Endodermal cell (in vitro differentiated cells): ENCODE results near the gene NEK6. TPM values are rescaled to one million over a fixed set of nuclear protein-coding genes. Genes with fewer than 3 reads are reported as not detected.

Experiments used
- DNase-seq: peaks from one replicate; pipeline ENCODE4 v3.0.0-alpha.2; 2017
- H3K27ac ChIP-seq: 2 replicates; pipeline ENCODE4 v1.5.1; 2013; ENCODE audit warnings: mild to moderate bottlenecking, low read depth, low read length, moderate library complexity
- H3K27me3 ChIP-seq: 2 replicates; pipeline ENCODE4 v1.6.1; 2013; ENCODE audit warnings: mild to moderate bottlenecking, low read length, moderate library complexity; ENCODE audit not compliant: insufficient read depth, control insufficient read depth, poor library complexity, severe bottlenecking
- H3K36me3 ChIP-seq: 2 replicates; pipeline ENCODE4 v1.7.0; 2013; ENCODE audit warnings: mild to moderate bottlenecking, low read length, moderate library complexity; ENCODE audit not compliant: control insufficient read depth, insufficient read depth
- H3K4me1 ChIP-seq: one replicate; pipeline ENCODE4 v1.7.0; 2013; ENCODE audit warnings: low read length; ENCODE audit not compliant: control insufficient read depth, insufficient read depth
- H3K4me3 ChIP-seq: 2 replicates; pipeline ENCODE4 v1.5.1; 2013; ENCODE audit warnings: mild to moderate bottlenecking, low read length, moderate library complexity
- H3K9ac ChIP-seq: 2 replicates; pipeline ENCODE4 v1.6.1; 2013; ENCODE audit warnings: mild to moderate bottlenecking, low read length, moderate library complexity; ENCODE audit not compliant: poor library complexity, severe bottlenecking; ENCODE audit errors: extremely low read depth
- H3K9me3 ChIP-seq: 2 replicates; pipeline ENCODE4 v1.6.1; 2013; ENCODE audit warnings: mild to moderate bottlenecking, low read length, moderate library complexity; ENCODE audit not compliant: control insufficient read depth
- H3K27ac Mint-ChIP-seq: 2 replicates; pipeline ENCODE4 v1.8.0; 2020; ENCODE audit warnings: mixed read lengths
- H3K27me3 Mint-ChIP-seq: 2 replicates; pipeline ENCODE4 v1.8.0; 2021; ENCODE audit warnings: mild to moderate bottlenecking, mixed read lengths; ENCODE audit not compliant: insufficient read depth
- H3K36me3 Mint-ChIP-seq: 2 replicates; pipeline ENCODE4 v1.8.0; 2020; ENCODE audit warnings: low read depth, mixed read lengths
- H3K4me1 Mint-ChIP-seq: 2 replicates; pipeline ENCODE4 v1.8.0; 2020; ENCODE audit warnings: mixed read lengths
- H3K4me3 Mint-ChIP-seq: 2 replicates; pipeline ENCODE4 v1.8.0; 2020; ENCODE audit warnings: mild to moderate bottlenecking, moderate library complexity, mixed read lengths
- H3K9me3 Mint-ChIP-seq: 2 replicates; pipeline ENCODE4 v1.8.0; 2020; ENCODE audit warnings: mild to moderate bottlenecking, mixed read lengths
- WGBS, 2 experiments: methylation state at CpG; one replicate each; pipeline versions ENCODE4 v1.1.5 to v1.1.7; 2013; ENCODE audit warnings: missing lambda C conversion rate in 2 of 2, mixed read lengths in 1 of 2; ENCODE audit not compliant: insufficient coverage in 1 of 2, insufficient read length in 1 of 2; 5-methylcytosine and 5-hydroxymethylcytosine counted together
- total RNA-seq, 2 donors: library from RNA; stranded (reverse); fragmentation: NEBNext Ultra II Directional in 1 of 2; extraction: Animal tissue kit (Norgen Biotek cat#: 25700) in 1 of 2; gene quantifications; 2 replicates in 1 of 2; 3 replicates in 1 of 2; pipeline ENCODE4 v1.2.1, GENCODE V29; 2021
- TF ChIP-seq, protein P1 (sequence below): fragments of 200-600 bp; sonication (generic); conservative IDR thresholded peaks from 2 replicates; pipeline ENCODE4 v1.5.0; 2021; ENCODE audit warnings: antibody characterized with exemption, mild to moderate bottlenecking

The NEK6 gene
- total RNA-seq, 2 donors from 2014 or later = 17.1 to 32.5 TPM

DNA sequence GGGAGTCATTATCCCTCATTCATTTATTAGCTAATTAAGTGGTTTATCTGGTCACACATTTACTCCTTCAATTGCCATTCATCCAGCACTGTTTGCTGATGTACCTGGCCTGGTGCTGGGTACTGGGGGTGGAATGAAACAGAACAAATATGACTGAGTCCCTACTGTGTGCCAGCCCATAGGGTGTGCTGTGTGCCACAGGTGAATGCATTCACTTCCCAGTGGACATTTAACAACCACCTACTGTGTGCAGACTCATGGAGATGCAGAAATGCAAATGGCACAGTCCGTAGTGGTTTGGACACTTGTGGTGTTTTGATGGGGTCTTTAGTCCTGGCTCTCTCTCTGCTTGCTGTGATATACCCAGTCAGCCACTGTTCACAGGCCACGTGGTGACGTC, 10.5 kb downstream of the NEK6 start:
- Histone ChIP-seq H3K4me3 (no peak overlapping the region), H3K4me1 (no peaks in the 10 kb centered on the region), H3K36me3 (peaks cover 4% of the 10 kb centered on the region), H3K9ac (no peak overlapping the region), H3K27ac (no peak overlapping the region), H3K9me3 (no peaks in the 10 kb centered on the region), H3K27me3 (no peaks in the 10 kb centered on the region)
- Mint-ChIP-seq H3K27ac (no peak overlapping the region), H3K36me3 (no peaks in the 10 kb centered on the region), H3K4me1 (no peaks in the 10 kb centered on the region), H3K4me3 (no peak overlapping the region), H3K27me3 (no peaks in the 10 kb centered on the region), H3K9me3 (no peaks in the 10 kb centered on the region)
- WGBS, 2 experiments = 88 to 100% methylated on average over 2 to 3 of the region's 3 CpGs
- no peak for DNase-seq
- TF ChIP-seq, protein P1, sequence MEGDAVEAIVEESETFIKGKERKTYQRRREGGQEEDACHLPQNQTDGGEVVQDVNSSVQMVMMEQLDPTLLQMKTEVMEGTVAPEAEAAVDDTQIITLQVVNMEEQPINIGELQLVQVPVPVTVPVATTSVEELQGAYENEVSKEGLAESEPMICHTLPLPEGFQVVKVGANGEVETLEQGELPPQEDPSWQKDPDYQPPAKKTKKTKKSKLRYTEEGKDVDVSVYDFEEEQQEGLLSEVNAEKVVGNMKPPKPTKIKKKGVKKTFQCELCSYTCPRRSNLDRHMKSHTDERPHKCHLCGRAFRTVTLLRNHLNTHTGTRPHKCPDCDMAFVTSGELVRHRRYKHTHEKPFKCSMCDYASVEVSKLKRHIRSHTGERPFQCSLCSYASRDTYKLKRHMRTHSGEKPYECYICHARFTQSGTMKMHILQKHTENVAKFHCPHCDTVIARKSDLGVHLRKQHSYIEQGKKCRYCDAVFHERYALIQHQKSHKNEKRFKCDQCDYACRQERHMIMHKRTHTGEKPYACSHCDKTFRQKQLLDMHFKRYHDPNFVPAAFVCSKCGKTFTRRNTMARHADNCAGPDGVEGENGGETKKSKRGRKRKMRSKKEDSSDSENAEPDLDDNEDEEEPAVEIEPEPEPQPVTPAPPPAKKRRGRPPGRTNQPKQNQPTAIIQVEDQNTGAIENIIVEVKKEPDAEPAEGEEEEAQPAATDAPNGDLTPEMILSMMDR = no peak

DNA sequence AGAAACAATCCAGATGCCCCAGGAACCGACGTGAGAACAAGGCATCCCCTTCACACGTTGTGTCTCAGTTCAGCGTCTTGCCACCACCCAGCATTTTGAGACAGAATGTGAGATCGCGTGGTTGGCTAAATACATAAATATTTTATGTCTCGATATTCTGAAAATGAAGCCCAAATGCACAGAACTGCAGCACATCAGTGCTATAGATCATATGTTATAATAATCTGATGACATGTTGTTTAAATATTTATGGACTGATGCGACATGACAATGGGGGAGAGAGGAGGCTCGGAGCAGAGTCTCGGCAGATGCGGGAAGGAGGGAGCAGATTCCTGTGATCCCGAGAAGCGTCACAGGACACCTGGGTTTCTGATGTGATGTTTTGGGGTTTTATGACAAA, 10.9 kb downstream of the NEK6 start:
- H3K27me3 ChIP-seq = no peaks in the 10 kb centered on the region
- Mint-ChIP-seq H3K4me1 (no peaks in the 10 kb centered on the region), H3K9me3 (no peaks in the 10 kb centered on the region), H3K4me3 (no peak overlapping the region), H3K36me3 (no peaks in the 10 kb centered on the region), H3K27ac (no peak overlapping the region), H3K27me3 (no peaks in the 10 kb centered on the region)
- H3K27ac ChIP-seq = no peak overlapping the region
- no peak for DNase-seq
- H3K4me1 ChIP-seq = no peaks in the 10 kb centered on the region
- no peaks in the 10 kb centered on the region for H3K9me3 ChIP-seq
- no peak overlapping the region for H3K4me3 ChIP-seq
- TF ChIP-seq, protein P1 = no peak
- H3K36me3 ChIP-seq = peaks cover 4% of the 10 kb centered on the region
- H3K9ac ChIP-seq = no peak overlapping the region
- 96 to 97% methylated on average over 13 of the region's 13 CpGs for WGBS, 2 experiments

DNA sequence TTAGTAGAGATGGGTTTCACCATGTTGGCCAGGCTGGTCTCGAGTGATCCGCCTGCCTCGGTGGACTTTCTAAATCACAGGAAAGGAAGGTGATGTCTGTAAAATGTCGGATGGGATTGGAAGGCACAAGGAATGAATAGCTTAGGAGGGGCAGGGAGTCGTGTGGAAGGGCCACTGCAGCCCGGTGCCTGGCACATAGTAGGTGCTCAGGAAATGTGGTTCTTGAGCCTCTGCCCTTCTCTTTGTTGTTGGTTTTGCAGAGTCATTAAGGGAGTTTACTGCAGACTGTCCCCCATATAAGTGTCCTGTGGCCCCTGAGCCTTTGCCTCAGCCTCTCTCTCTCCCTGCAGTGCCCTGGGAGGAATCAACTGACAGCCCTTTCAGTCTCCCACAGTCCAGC, 11.8 kb downstream of the NEK6 start:
- H3K9me3 Mint-ChIP-seq = no peaks in the 10 kb centered on the region
- TF ChIP-seq, protein P1 = no peak

More for the DNA sequence above, 11.8 kb downstream of the NEK6 start:
- H3K36me3 Mint-ChIP-seq = no peaks in the 10 kb centered on the region
- Histone ChIP-seq H3K4me1 (no peaks in the 10 kb centered on the region), H3K9me3 (no peaks in the 10 kb centered on the region), H3K4me3 (no peak overlapping the region), H3K27me3 (no peaks in the 10 kb centered on the region), H3K27ac (no peak overlapping the region), H3K36me3 (peaks cover 4% of the 10 kb centered on the region), H3K9ac (no peak overlapping the region)
- H3K4me1 Mint-ChIP-seq = no peaks in the 10 kb centered on the region
- no peak for DNase-seq
- no peak overlapping the region for H3K4me3 Mint-ChIP-seq
- WGBS, 2 experiments = 92 to 95% methylated on average over 2 to 6 of the region's 6 CpGs
- no peak overlapping the region for H3K27ac Mint-ChIP-seq
- H3K27me3 Mint-ChIP-seq = no peaks in the 10 kb centered on the region
